T-helper 2 cell treated with Interferon-gamma antibody and Interleukin-4, amounts not matched to agents 5 μg/mL and 100 μg/mL, for 36 hours (primary cell): Measurements from ENCODE around the gene SCD5.

ENCODE experiments used
- DNase-seq: peaks from one replicate; pipeline ENCODE4 v3.0.0; 2021; ENCODE audit warnings: low spot score
- H3K27ac Mint-ChIP-seq: one replicate; pipeline ENCODE4 v1.8.0; 2021; ENCODE audit warnings: mild to moderate bottlenecking, mixed read lengths
- H3K27me3 Mint-ChIP-seq: one replicate; pipeline ENCODE4 v1.8.0; 2021; ENCODE audit warnings: low read depth, mixed read lengths
- H3K36me3 Mint-ChIP-seq: one replicate; pipeline ENCODE4 v1.8.0; 2021; ENCODE audit warnings: low read depth, mixed read lengths
- H3K4me1 Mint-ChIP-seq: one replicate; pipeline ENCODE4 v1.8.0; 2021; ENCODE audit warnings: low read depth, mixed read lengths
- H3K4me3 Mint-ChIP-seq: one replicate; pipeline ENCODE4 v1.8.0; 2022; ENCODE audit warnings: mild to moderate bottlenecking, moderate library complexity, mixed read lengths
- H3K9me3 Mint-ChIP-seq: one replicate; pipeline ENCODE4 v1.8.0; 2021; ENCODE audit warnings: mixed read lengths

The SCD5 gene

DNA sequence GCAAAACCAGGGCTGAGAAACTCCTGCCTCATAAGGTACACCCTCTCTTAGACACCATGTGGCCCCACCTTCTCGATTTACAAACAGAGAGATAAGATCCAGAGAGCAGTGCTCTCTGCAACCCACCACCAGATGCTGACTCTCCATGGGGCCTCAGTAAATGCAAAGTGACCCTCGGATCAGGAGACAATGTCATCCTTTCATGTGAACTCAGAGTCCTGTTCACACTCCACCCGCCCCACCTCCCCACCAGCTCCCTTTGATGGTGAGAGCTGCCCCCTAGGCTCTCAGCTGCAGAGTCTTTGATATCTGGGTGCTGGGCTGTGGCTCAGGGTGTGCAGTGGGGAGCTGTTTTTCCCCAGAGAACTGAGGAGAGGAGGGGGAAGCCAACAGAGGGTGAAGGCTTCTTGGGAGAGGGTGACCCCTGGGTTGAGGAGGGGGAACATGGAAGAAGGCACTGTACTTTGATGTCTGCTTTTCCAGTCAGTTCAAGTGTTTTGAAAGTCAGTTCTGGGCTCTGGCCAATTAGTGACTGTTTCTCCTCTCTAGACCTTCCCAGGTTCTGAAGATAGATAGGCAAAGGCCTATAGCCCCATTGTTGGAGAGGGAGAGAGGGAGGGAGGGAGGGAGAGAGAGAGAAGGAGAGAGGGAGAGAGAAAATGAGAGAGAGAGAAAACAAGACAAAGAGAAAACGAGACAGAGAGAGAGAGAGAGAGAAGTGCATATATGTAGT, 88.2 kb downstream of the SCD5 start:
- H3K4me3 Mint-ChIP-seq: no peak overlapping the region
- H3K9me3 Mint-ChIP-seq: no peaks in the 10 kb centered on the region
- H3K27me3 Mint-ChIP-seq: peaks cover 17% of the 10 kb centered on the region
- no peaks in the 10 kb centered on the region for H3K36me3 Mint-ChIP-seq
- no peak for DNase-seq
- no peaks in the 10 kb centered on the region for H3K4me1 Mint-ChIP-seq
- H3K27ac Mint-ChIP-seq: no peak overlapping the region

DNA sequence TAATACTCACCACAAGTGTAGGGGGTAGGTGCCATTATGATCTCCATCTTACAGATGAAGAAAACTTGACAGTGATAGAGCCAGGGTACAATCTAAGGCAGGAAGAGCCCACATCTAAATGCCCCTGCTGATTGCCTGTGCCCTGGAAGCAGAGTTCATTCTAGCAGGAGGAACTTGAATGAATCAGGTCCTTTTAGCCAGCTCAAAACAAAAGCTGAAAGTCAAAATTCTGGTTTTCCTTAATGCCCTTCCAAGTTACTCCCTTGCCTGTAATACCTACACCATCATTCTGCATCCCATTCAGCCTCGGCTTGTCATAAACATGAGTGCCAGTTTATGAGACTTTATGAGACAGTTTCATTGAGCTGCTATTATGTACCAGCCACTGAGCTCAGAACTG, 89.6 kb downstream of the SCD5 start:
- Mint-ChIP-seq H3K4me1 (no peaks in the 10 kb centered on the region), H3K27ac (no peak overlapping the region), H3K27me3 (peaks cover 16% of the 10 kb centered on the region), H3K4me3 (no peak overlapping the region), H3K9me3 (no peaks in the 10 kb centered on the region), H3K36me3 (no peaks in the 10 kb centered on the region)
- no peak for DNase-seq

DNA sequence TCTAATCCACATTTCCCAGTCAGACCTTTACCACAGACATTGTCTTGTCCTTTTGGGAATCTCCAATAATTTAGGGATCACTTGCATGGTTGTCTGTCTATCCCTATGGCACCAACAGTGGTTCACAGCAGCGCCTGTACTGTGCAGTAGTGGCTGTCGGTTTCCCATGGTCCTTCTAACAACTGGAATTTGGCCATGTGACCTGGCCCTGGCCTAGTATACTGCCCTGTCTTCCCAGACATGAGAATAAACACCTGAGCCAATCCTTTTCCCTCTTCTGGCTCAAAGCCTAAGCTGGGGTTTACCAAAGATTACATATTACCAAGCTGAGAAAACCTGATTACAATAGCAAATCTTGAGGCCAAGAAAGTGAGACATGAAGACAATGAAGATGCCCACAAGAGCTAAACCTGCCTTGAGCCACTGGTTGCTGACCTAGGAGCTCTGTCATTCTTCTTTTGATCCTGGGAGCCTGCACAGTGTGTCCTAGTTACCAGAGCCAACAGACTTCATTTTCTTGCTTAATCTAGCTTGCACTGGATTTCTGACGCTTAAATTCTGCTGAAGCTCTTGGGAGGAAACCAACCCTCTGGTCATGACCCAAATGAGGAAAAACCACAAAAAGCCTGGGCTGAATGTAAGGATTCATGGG, 92.1 kb downstream of the SCD5 start:
- no peak overlapping the region for H3K4me3 Mint-ChIP-seq
- H3K27me3 Mint-ChIP-seq: peaks cover 19% of the 10 kb centered on the region
- H3K9me3 Mint-ChIP-seq: no peaks in the 10 kb centered on the region
- no peak for DNase-seq
- no peaks in the 10 kb centered on the region for H3K4me1 Mint-ChIP-seq
- H3K27ac Mint-ChIP-seq: no peak overlapping the region
- no peaks in the 10 kb centered on the region for H3K36me3 Mint-ChIP-seq

DNA sequence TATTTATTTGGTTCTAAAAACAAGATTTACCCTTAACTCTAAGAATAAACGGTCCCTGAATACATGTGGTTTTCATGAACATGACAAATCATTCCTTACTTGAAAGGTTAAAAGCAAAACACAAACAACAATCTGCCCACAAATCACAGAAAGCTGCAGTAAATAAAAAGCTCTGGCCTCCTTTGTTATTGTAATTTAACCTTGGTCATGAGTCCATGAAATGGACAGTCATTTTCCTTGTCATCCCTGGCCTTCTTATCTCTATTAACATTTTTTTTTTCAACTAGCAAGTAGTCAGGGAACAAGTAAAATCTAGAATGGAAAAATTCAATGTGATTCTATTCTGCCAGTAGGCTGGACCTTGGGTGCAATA, 92.7 kb downstream of the SCD5 start:
- H3K4me1 Mint-ChIP-seq: no peaks in the 10 kb centered on the region
- H3K36me3 Mint-ChIP-seq: no peaks in the 10 kb centered on the region
- no peak overlapping the region for H3K4me3 Mint-ChIP-seq
- peaks cover 22% of the 10 kb centered on the region for H3K27me3 Mint-ChIP-seq
- no peak for DNase-seq
- H3K27ac Mint-ChIP-seq: no peak overlapping the region
- no peaks in the 10 kb centered on the region for H3K9me3 Mint-ChIP-seq

DNA sequence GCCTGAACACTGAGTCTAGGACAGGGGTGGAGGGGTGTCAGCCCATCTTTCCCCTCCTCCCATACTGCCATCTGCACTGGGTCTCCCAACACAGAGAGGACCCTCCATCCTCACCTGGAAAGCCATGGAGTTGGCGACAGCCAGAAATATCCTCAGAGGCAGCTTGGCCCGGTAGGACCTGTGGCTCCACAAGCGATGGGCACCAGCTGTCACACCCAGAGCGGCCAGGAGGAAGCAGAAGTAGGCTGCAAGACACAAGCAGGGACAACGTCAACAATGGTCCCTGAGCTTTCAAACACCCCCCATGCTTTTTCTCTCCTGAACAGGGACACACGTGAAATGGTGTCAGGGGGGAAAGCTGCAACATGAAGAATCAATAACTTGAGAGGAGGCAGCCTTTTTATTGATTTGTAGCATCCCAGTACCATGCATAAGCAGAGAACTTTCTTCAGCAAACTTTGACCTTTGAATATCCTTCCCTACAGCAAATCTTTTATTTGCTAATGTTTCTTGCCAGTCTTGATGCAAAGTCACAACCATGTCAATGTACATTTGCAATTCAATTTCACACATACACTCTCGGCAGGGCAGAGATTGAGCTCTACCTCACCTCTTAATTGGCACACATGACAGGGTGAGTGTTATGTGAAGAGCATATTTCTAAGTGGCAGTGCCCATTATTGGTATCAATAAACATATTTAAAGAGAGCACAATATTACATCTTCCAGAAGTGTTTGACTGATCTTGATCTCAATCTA, 93.2 kb downstream of the SCD5 start:
- H3K36me3 Mint-ChIP-seq: no peaks in the 10 kb centered on the region
- H3K27me3 Mint-ChIP-seq: peaks cover 20% of the 10 kb centered on the region
- no peaks in the 10 kb centered on the region for H3K4me1 Mint-ChIP-seq
- no peak for DNase-seq
- H3K27ac Mint-ChIP-seq: no peak overlapping the region
- no peak overlapping the region for H3K4me3 Mint-ChIP-seq
- H3K9me3 Mint-ChIP-seq: no peaks in the 10 kb centered on the region

DNA sequence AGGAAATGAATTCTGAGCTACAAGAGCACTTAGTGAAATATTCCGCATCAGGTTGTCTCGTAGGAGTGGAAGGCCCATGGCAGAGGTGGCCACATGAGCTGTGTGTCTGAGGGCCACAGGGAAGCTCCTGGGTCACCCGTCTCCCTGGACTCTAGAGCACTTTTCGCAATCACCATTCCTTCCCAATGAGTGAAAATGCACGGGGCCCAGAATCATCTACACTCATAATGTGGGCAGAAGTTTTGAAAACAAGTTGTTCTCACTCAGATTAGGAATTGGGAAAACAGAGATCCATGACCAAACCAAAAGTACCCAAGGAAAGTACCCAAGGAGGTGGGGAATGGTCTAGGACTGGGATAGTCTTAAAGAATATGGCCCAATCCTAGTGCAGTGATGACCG, 94.4 kb downstream of the SCD5 start:
- Mint-ChIP-seq H3K27me3 (peaks cover 20% of the 10 kb centered on the region), H3K4me3 (no peak overlapping the region), H3K36me3 (no peaks in the 10 kb centered on the region), H3K4me1 (no peaks in the 10 kb centered on the region), H3K27ac (no peak overlapping the region), H3K9me3 (no peaks in the 10 kb centered on the region)
- no peak for DNase-seq

DNA sequence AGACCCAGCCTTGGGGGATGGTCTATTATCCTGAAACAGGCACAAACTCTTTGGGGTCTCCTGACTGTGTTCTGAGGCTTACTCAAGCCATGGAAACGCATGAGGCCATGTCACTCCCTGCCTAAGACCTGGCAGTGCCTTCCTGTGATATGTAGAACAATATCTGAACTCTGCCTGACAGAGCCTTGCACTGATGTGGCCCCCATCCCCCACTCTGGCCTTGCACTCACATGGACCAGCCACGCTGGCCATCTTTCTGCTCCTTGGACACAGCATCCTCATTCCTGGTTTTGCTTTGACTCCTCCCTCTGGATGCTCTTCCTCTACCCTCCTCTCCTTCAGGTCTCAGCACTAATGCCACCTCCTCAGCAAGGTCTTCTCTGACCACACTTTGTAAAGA, 100.2 kb downstream of the SCD5 start:
- no peak for DNase-seq
- Mint-ChIP-seq H3K4me3 (no peak overlapping the region), H3K36me3 (no peaks in the 10 kb centered on the region), H3K27ac (no peak overlapping the region), H3K9me3 (no peaks in the 10 kb centered on the region), H3K4me1 (no peaks in the 10 kb centered on the region), H3K27me3 (peaks cover 15% of the 10 kb centered on the region)

DNA sequence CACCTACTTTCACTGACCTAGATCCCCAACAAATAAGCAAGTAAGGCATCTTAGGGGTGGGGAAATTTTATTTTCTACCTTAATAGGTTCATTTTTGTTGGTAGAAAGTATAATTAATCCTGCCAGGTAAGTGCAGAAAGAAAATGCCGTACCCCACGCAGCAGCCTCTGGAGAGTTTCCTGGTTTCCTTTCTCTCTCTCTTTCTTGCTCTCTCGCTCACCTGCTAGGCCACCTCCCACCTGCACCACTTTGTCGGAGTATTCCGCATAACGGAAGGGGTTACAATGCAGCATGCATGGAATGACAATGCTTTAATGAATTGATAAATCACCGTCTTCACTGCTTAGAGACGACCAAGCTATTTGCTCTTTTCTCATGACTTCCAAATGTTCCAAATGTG, 101.0 kb downstream of the SCD5 start:
- Mint-ChIP-seq H3K9me3 (no peaks in the 10 kb centered on the region), H3K4me3 (no peak overlapping the region), H3K36me3 (no peaks in the 10 kb centered on the region), H3K27ac (no peak overlapping the region), H3K4me1 (no peaks in the 10 kb centered on the region), H3K27me3 (peaks cover 15% of the 10 kb centered on the region)
- no peak for DNase-seq

DNA sequence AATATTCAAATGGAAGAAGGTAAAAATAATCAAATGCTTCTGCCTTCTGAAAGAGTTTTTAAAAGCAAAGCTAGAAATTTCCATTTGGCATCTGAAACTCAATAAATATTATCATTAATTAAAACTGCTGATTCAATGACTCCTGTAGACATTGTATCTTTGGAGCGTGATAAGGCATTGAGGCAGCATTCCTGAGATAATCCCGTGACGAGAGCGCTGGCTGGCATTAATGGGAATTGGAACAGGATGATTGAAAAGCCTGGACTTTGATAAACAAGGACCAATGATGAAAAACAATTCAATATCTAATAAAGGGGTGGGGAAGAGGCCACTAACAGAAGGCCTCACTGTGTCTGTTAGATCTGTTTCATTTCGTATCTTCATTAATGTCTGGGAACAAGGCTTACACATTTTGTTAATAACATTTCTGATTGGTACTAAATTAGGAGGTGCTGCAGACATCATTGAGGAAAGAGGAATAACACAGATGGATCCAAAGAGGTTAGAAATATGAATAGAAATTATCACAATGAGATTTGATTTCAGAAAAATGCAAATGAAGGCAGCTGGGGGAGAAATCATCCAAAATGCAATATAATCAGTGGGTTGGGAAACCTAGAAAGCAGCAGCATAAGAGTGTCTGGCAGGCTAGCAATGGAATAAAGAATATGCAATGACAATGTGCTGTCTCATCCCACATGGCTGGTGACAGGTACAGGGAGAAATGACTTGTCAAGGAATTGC, 102.3 kb downstream of the SCD5 start:
- Mint-ChIP-seq H3K4me1 (no peaks in the 10 kb centered on the region), H3K4me3 (no peak overlapping the region), H3K36me3 (no peaks in the 10 kb centered on the region), H3K27me3 (peaks cover 10% of the 10 kb centered on the region), H3K9me3 (no peaks in the 10 kb centered on the region), H3K27ac (no peak overlapping the region)
- no peak for DNase-seq

DNA sequence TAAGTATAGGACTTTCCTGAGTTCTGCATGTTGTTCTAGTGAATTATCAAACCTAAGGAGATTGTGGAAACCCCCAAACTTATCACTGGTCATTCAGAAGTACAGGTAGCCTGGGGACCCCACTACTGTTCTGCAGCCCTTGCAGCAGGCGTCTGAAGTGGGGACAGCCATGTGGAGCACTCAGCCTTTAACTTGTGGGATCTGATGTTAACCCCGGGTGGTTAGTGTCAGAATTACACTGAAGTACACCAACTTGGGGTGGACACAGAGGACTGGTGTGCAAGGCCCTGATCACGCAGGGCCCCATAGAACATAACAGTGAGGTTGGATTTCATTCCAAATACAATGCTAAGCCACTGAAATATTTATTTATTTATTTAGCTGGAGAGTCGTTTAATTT, 103.7 kb downstream of the SCD5 start:
- H3K9me3 Mint-ChIP-seq: no peaks in the 10 kb centered on the region
- H3K27me3 Mint-ChIP-seq: peaks cover 9% of the 10 kb centered on the region
- H3K4me1 Mint-ChIP-seq: no peaks in the 10 kb centered on the region
- DNase-seq: no peak
- no peak overlapping the region for H3K27ac Mint-ChIP-seq
- H3K4me3 Mint-ChIP-seq: no peak overlapping the region
- H3K36me3 Mint-ChIP-seq: no peaks in the 10 kb centered on the region

DNA sequence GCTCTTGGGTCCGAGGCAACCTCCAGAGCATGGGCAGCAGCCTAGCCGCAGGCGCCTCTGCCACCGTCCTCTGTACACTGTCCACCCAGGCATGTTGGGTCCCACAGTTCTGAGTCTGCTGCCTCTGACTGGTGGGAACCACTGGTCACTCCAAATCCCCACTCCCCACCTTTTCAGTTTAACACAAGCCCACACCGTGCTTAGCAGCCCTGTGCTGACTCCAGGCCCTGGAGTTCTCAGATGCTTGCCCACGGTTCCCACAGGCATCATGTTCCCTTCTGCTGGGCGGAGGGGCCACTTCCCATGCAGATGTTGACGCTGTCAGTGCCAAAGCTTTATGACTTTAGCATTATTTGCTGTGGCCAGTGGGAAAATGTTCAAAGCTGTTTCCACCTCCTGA, 104.5 kb downstream of the SCD5 start:
- H3K36me3 Mint-ChIP-seq: no peaks in the 10 kb centered on the region

DNA sequence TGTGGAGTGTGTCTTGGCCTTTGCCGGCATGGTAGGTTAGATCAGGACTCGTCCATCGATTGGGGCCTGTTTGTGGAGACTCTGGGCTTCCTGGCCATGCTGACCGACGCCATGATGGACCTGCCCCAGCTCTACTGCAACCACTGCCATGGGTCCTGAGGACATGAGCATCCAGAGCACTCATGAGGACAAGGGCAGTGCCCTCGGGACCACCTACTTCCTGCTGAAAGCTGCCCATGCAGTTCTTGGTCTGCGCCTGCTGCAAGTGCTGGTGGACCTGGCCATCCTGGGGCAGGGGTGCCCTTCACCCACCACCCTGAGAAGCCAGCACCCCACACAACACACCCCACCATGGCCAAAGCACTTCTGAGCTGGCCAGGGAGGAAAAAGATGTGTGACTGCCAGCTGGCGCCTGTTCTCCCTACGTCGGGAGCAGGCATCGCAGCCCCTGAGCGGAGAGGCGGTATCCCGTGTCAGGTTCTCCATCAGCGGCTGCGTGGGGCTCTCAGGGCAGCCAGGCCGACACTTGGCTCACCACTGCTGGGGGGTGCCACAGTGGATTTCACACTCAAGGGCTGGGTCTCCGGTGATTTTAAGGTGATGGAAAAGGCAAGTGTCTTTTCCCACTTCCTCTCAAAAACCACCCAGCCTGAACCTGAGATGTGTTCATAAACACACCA, 106.4 kb downstream of the SCD5 start:
- no peak overlapping the region for H3K27ac Mint-ChIP-seq
- no peak overlapping the region for H3K4me3 Mint-ChIP-seq
- no peaks in the 10 kb centered on the region for H3K36me3 Mint-ChIP-seq
- no peak for DNase-seq
- peaks cover 13% of the 10 kb centered on the region for H3K27me3 Mint-ChIP-seq
- no peaks in the 10 kb centered on the region for H3K9me3 Mint-ChIP-seq
- H3K4me1 Mint-ChIP-seq: no peaks in the 10 kb centered on the region

More for the DNA sequence above, 104.5 kb downstream of the SCD5 start:
- Mint-ChIP-seq H3K27ac (no peak overlapping the region), H3K4me1 (no peaks in the 10 kb centered on the region), H3K9me3 (no peaks in the 10 kb centered on the region), H3K27me3 (peaks cover 12% of the 10 kb centered on the region), H3K4me3 (no peak overlapping the region)
- DNase-seq: no peak

DNA sequence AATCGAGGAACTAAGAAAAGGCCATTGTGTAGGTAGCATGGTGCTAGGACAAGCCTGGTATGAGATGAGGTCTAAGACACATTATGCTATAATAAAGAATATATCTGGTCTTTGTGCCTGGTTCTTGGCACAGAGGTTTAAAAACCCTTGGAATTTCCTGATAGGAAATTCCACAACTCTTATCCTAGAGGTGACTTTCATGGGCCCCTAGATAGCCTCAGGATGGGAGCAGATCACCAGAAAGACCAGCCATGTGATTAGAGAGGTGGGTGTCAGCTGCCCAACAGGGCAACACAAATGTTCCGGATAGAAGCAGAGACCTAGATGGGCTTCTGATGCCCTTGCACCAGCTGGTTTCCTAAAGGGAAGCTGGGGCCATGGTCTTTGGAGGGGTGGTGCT, 107.2 kb downstream of the SCD5 start:
- H3K9me3 Mint-ChIP-seq: no peaks in the 10 kb centered on the region
- no peak for DNase-seq
- no peak overlapping the region for H3K27ac Mint-ChIP-seq
- H3K4me3 Mint-ChIP-seq: no peak overlapping the region
- H3K4me1 Mint-ChIP-seq: no peaks in the 10 kb centered on the region
- no peaks in the 10 kb centered on the region for H3K36me3 Mint-ChIP-seq
- peaks cover 8% of the 10 kb centered on the region for H3K27me3 Mint-ChIP-seq
